Activated CD8-positive, alpha-beta memory T cell treated with anti-CD3 and anti-CD28 coated beads, Interleukin-2, amount 50 U/mL, for 24 hours (primary cell): Measurements from ENCODE around the gene SCARB2.

Experiments
- DNase-seq: peaks from one replicate; pipeline ENCODE4 v3.0.0-alpha.2; 2020; ENCODE audit errors: extremely low read depth

SCARB2 gene

GRCh38 chr4:76226418-76226817 lies 12.8 kb upstream of the SCARB2 start:
- no peak for DNase-seq

GRCh38 chr4:76224171-76224570 lies 10.5 kb upstream of the SCARB2 start:
- DNase-seq = no peak

GRCh38 chr4:76219299-76220055 lies 5.9 kb upstream of the SCARB2 start:
- DNase-seq = no peak

- DNase-seq = no peak
These were observed 3.6 kb upstream of the SCARB2 start for GRCh38 chr4:76216975-76217814.

- no peak for DNase-seq
These were observed 2.9 kb upstream of the SCARB2 start for GRCh38 chr4:76216524-76216923.

DNA sequence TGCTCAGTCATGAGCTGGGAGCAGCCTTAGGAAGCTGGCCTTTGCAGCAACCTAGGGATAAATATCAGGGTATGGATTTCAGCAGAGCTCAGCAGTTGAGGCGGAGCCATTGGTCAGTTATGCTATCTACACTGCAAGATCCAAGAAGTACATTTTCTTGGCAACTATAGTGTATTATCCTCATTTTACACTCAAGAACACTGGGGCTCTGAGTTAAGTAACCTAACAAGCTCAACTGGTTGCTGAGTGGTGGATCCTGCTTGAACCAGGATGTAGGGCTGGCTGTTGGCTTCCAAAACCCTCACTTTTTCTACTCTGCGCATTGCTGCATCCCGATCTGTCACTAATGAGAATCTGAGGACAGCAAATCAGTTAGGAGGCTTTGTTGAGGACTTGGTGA lies 1.5 kb upstream of the SCARB2 start:
- DNase-seq = no peak

DNA sequence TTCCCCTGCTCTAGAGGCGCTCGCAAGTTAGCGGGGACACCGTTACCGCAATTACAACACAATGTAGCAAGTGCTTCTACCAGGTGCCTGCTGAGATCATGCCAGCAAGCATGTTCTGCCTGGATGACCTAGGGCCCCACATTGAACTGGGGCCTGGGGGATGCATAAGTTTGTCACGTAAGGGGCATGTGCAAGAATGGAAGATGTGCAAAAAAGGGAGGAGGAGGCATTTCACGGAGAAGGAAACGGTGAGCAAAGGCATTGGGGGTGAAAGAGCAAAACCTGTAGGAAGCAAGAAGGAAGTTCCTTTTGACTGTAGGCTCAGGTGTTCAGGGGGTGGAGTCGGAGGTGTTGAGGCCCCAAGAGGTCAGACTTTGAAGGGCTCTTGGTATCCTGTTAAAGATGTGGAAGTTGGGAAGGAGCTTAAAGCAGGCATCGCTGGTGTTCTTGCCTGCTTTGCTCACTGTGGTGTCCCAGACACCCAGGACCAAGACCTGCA lies 602 bp upstream of the SCARB2 start:
- no peak for DNase-seq

GRCh38 chr4:76212851-76213414 lies 691 bp downstream of the SCARB2 start:
- no peak for DNase-seq

DNA sequence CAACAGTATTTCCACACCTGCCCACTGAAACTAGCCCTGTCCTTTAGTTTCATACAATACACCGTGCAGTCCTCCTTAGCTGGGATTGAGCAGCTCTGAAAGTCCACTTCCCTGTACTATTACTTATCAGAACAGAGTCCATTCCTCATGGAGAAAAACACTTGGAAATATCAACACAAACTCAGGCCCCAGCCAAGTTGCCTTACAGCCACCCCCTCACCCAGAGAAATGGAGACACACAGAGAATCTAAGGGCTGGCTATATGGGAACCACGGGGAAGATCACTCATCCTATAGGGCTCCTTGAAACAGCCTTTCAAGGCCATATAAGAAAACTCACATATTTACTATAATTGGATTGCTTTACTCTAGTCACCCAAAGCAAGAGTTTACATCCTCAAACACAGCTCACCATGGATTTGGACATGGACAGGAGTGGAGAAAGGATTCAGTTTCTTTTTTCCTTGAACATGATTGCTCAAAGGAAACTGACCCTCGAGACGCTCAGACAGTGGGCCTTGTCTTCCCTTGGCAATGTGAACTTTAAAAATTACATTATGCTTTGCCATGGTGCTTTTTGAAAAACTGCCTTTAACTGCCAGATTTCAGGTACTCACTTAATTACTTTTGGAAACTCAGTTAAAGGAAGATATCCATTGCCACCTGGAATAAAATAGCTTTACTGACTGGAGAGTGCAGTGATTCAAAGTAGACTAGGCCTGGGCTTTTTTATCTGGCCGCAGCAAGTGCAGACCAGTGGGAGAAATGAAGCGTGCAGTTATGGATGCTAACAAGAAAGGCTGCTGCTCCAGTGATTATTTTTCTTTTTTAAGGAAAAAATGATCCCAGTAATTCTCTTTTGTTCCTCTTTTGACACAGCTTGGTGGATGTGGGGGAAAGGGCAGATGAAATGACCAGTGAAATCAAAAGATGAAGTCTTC lies 1.6 kb downstream of the SCARB2 start:
- no peak for DNase-seq

- no peak for DNase-seq
These were observed 3.2 kb downstream of the SCARB2 start for GRCh38 chr4:76210452-76210851.

GRCh38 chr4:76209881-76210280 lies 3.7 kb downstream of the SCARB2 start:
- no peak for DNase-seq

- DNase-seq = no peak
These were observed 5.4 kb downstream of the SCARB2 start for GRCh38 chr4:76208005-76208765.

DNA sequence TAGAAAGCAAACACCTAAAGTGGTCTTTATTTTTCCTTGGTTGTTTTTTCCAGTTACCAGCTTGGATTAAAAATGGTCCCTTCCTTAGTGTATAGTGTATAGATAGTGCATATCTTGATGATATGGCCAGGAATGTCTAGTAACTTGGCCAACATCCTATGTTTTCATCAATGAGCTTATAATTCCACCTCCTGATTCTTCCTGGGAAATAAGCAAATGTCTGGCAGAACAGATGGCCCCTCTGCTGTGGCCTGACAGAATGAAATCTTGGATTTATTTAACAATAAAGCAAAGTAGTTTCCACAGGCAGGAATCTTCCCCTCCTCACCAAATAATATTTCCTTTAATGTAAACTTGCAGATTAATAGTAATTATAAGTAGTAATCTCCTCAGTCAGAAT lies 6.1 kb downstream of the SCARB2 start:
- no peak for DNase-seq

DNA sequence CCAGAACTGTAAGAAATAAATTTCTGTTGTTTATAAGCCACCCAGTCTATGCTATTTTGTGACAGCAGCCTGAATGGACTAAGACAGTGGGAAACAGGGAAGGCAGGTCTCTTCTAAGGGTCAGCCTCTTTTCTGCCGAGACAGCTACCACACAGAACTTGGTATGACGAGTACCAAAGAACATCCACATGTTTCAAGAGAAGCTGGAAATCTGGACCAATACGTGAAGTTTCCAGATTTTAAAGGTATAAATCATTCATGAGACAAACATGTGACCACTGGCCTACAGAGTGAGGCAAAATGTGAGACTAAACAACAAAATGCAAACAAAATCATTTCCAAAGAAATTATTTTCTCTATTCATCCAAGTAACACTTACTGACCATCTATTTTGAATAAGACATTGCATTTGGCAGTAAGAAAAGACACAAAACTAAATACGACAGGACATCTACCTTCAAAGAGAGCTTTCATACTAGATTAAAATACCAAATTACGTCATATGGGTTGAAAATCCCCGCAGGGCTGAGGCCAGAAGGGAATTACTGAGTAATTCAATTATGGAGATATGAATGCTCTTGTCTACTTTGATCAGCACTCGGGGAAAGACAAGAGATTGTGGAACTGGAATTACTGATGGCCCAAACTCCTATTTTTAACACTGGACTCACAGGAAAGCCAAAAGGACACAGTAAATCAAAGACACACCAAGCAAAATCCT lies 7.2 kb downstream of the SCARB2 start:
- no peak for DNase-seq

- DNase-seq = no peak
These were observed 8.1 kb downstream of the SCARB2 start for GRCh38 chr4:76205476-76205875.

GRCh38 chr4:76204936-76205335 lies 8.7 kb downstream of the SCARB2 start:
- no peak for DNase-seq

DNA sequence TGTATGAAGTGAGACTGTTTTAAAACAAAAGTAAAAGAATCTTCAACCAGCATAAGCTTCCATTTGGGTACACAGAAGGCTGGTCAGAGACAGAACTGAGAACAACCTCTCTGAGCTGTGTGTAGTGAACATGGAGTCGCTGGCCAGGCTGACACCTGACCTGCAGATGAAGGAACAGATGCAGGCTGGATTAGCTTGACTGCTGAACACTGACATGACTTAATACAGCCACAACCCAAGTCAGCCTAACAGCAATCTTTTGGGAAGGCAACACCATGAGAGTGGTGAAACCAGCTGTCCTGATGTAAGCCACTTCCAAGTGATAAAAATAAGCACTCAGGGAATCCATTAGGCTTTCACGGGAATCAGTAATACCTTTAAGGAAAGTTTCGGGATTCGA lies 10.1 kb downstream of the SCARB2 start:
- DNase-seq = no peak

DNA sequence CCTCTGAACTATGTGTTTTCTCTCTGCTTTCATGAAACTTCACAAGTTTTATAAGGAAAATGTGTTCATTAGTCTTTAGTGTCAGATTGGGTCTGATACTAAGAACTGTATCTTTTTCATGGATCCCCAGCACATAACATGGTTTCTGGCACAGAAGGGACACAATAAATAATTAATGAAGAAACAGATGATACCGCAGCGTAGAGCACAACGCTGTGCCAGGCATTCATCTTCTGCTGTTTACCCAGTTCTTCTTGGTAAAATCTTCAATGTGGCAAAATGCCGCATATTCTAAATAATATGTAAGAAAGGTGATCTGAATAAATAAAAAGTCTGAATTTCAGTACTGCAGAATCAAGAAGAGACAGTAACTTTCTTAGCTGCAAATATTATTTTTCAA lies 12.3 kb downstream of the SCARB2 start:
- no peak for DNase-seq

- DNase-seq = no peak
These were observed 12.8 kb downstream of the SCARB2 start for GRCh38 chr4:76200771-76201231.

DNA sequence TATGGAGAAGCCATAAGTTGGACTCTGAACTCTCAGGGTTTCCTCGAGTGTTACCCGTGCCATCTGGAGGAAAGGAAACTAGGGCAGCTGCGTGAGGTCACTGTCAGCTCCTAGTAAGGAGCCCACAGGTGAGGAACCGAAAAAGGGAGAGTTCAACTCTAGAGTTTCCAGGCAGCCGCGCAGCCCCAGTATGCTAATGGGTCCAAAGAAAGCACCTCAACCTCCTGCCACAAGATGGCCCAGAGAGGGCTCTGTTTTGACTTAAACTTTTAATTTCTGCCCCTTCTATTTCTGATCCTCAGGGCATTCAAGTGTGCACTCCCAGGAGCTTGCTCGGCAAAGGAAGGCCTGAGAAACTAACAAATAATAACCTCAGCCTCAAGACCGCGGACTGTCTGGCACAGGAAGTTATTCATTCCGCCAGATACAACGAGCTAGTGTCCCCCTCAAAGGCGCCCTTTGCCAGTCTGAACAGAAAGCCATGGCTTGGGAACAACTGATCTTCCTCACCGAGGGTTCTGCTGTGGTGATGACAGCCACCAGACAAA lies 13.9 kb downstream of the SCARB2 start:
- DNase-seq = no peak
